Ovary (tissue), 3 donors: ENCODE data around the gene LRRC18.

Experiments
- EP300 ChIP-seq: sonication (generic); formaldehyde crosslinking; IDR thresholded peaks from one replicate; pipeline ENCODE4 v1.6.1; 2017; ENCODE audit warnings: antibody characterized with exemption
- POLR2A ChIP-seq: fragments of 450-650 bp; IDR thresholded peaks from one replicate; pipeline ENCODE4 v1.6.1; 2017; ENCODE audit warnings: antibody characterized with exemption, mild to moderate bottlenecking, moderate library complexity
- TF ChIP-seq, protein P1 (sequence below), 3 donors: fragments of 450-650 bp in 2 of 3; fragments of 200-600 bp in 1 of 3; IDR thresholded peaks; one replicate each; pipeline versions ENCODE4 v1.5.1 to v1.8.0; 2016 to 2022; ENCODE audit warnings: antibody characterized with exemption in 3 of 3, mild to moderate bottlenecking in 1 of 3
- donor health status: DM: no; HTN: no; CAD: no.

DNA sequence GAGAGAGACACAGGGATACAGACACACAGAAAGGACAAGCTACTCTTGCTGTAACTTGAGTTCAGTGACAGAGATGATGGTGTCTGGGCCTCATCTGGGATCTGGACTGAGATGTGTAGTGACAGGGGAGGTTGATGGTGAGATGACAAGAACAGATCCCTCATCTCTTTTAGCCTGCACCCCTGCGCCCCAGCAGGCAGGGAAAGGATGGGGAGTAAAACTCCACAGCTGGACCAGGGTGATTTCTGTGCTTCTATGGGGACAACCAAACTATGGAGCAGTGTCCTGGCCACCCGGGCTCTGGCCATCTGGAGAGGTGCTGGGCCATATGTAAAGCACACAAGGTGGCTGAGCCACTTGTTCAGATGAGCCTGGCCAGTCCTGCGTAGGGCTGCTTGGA, 4.5 kb upstream of the LRRC18 start:
- TF ChIP-seq, protein P1, sequence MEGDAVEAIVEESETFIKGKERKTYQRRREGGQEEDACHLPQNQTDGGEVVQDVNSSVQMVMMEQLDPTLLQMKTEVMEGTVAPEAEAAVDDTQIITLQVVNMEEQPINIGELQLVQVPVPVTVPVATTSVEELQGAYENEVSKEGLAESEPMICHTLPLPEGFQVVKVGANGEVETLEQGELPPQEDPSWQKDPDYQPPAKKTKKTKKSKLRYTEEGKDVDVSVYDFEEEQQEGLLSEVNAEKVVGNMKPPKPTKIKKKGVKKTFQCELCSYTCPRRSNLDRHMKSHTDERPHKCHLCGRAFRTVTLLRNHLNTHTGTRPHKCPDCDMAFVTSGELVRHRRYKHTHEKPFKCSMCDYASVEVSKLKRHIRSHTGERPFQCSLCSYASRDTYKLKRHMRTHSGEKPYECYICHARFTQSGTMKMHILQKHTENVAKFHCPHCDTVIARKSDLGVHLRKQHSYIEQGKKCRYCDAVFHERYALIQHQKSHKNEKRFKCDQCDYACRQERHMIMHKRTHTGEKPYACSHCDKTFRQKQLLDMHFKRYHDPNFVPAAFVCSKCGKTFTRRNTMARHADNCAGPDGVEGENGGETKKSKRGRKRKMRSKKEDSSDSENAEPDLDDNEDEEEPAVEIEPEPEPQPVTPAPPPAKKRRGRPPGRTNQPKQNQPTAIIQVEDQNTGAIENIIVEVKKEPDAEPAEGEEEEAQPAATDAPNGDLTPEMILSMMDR (IDR thresholded peaks at IDR 0.05) = no peak
- no peak for TF ChIP-seq EP300
- no peak for TF ChIP-seq POLR2A
